ENCODE data around the gene DNAJB8.

DNA sequence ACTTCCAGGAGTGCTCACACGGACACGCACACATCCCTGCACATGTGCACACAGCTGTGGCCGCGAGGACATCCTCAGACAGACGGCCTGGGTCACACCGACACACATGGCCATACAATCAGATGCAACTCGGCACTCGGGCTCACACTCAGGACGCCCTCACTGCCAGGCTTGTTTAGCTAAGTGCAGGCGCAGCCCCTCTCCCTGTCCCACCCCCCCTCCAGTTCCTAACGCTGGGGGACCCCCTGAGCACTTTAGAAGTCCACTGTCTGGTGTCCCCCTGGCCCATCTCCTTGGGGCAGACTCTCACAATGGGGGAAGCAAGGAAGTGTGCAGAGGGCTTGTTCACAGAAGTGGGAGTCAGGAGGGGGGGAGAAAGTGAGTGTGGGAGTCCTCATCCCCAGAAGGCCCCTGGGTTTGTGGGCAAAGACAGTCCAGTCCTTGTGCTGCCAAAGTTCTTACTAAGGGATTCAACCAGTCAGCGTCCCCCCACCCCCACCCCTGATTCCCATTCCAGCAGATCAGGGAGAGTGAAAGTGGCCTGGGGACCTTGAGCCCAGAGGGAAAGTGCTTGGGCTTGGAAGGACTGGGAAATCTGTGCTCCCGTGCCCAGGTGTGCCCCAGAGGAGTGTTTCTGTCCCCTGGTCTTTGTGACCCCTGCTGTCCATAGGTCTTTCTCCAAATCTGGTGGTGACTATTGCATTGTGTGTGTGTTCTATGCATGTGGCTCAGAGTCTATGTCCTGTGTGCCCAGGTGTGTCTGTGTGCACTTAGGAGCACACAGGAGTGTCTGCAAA is 27.1 kb upstream of the DNAJB8 start:
- TF ChIP-seq POLR2A (IDR thresholded peaks at IDR 0.05; ENCODE audit: low read depth) (no peak), POLR2AphosphoS5 (IDR thresholded peaks at IDR 0.05) (no peak), EP300 (IDR thresholded peaks at IDR 0.05) (no peak)
- TF ChIP-seq, protein P1, sequence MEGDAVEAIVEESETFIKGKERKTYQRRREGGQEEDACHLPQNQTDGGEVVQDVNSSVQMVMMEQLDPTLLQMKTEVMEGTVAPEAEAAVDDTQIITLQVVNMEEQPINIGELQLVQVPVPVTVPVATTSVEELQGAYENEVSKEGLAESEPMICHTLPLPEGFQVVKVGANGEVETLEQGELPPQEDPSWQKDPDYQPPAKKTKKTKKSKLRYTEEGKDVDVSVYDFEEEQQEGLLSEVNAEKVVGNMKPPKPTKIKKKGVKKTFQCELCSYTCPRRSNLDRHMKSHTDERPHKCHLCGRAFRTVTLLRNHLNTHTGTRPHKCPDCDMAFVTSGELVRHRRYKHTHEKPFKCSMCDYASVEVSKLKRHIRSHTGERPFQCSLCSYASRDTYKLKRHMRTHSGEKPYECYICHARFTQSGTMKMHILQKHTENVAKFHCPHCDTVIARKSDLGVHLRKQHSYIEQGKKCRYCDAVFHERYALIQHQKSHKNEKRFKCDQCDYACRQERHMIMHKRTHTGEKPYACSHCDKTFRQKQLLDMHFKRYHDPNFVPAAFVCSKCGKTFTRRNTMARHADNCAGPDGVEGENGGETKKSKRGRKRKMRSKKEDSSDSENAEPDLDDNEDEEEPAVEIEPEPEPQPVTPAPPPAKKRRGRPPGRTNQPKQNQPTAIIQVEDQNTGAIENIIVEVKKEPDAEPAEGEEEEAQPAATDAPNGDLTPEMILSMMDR (IDR thresholded peaks at IDR 0.05): no peak
